ENCODE data around the gene CRB2. TPM values are rescaled to one million over a fixed set of nuclear protein-coding genes. Genes with fewer than 3 reads are reported as not detected.
A peak's percentile ranks its signal among the peaks of the same experiment; 100 is the strongest.

CRB2 gene
- total and polyA plus RNA-seq, 4 donors = 8.6 to 35.7 (median 13.9) TPM

DNA sequence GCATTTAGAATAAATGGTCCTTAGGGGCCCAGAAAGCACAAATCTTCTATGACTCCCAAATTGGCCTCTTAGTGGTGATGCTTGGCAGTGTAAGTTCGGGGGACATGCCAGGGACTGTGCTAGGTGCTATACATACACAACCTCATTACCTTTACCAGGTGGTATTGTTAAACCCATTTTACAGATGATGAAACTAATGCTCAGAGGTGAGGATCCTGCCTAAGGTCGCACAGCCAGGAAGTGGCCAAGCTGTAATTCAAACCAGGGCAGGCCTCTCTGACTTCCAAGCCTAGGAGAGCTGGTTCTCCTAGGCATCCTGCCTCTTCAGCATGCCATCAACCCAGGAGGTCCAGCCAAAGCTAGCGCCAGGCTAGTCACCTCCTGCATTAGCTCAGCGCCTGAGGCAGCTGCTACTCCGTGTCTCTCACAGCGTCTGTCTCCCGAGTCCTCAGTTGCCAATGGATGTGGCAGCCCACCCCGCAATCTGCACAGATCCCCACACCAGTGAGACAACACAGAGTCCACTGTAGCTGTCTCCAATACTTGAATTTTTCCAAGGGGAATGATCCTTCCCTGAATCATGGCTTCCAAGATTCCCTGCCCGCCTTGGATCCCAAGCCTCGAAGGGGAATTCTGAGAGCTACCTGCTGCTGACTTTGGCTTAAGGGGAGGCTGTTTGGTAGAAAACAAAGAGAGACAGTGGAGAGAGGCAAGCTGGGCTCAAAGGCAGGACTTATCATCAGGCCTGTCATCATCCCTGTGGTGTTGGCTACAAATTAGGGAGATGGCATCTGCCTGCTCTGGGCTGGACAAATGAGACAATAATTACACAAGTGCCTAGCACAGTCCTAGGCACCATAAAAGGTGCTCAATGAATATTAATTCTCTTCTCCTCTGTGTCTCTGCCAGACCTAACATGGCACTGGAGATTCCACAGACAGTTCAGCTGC, 52.6 kb downstream of the CRB2 start:
- no peaks in the 10 kb centered on the region for H3K9me3 ChIP-seq (ENCODE audit: control insufficient read depth, insufficient read depth, low read length)
- H3K36me3 ChIP-seq (ENCODE audit: control insufficient read depth, insufficient read depth, low read length) = peaks cover 11% of the 10 kb centered on the region
- H3K27ac ChIP-seq (ENCODE audit: low read depth, low read length) = no peak overlapping the region
- WGBS (ENCODE audit: insufficient coverage) = 76% methylated on average over 8 of the region's 10 CpGs
- DNase-seq (ENCODE audit: low read depth in 4 of 6, low spot score in 6 of 6) = peak in 2 of 6 donors; percentile 24 to 65
- no peak overlapping the region for H3K4me3 ChIP-seq (ENCODE audit: low read depth, low read length)
- H3K4me1 ChIP-seq (ENCODE audit: control insufficient read depth, insufficient read depth, low read length) = peaks cover 27% of the 10 kb centered on the region
- H3K27me3 ChIP-seq (ENCODE audit: control insufficient read depth, insufficient read depth, low read length) = no peaks in the 10 kb centered on the region

GRCh38 chr9:123410281-123410910, 54.4 kb downstream of the CRB2 start:
- H3K36me3 ChIP-seq (ENCODE audit: control insufficient read depth, insufficient read depth, low read length) = peaks cover 13% of the 10 kb centered on the region
- H3K27me3 ChIP-seq (ENCODE audit: control insufficient read depth, insufficient read depth, low read length) = no peaks in the 10 kb centered on the region
- no peak overlapping the region for H3K4me3 ChIP-seq (ENCODE audit: low read depth, low read length)
- peaks cover 32% of the 10 kb centered on the region for H3K4me1 ChIP-seq (ENCODE audit: control insufficient read depth, insufficient read depth, low read length)
- WGBS (ENCODE audit: insufficient coverage) = 92% methylated on average over 6 of the region's 12 CpGs
- no peak for DNase-seq (ENCODE audit: low read depth in 4 of 6, low spot score in 6 of 6)
- no peak overlapping the region for H3K27ac ChIP-seq (ENCODE audit: low read depth, low read length)
- no peaks in the 10 kb centered on the region for H3K9me3 ChIP-seq (ENCODE audit: control insufficient read depth, insufficient read depth, low read length)

DNA sequence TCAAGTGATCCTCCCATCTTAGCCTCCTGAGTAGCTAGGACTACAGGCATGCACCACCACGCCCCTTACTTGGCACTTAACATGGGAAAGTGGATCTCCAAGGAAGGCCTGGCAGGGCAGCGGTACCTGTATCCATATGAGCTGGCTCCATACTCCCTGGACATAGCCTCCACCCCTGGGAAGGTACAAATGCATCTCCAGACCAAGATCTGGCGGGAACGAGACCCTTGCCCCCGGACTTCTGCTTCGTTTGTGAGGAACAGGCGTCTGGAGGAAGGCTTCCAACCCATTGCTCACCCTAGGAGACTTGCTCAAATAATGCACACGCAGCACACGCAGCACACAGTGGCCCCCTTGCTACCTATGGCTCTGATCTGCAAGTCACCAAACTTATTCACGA, 55.2 kb downstream of the CRB2 start:
- Histone ChIP-seq H3K4me1 (ENCODE audit: control insufficient read depth, insufficient read depth, low read length) (peaks cover 32% of the 10 kb centered on the region), H3K36me3 (ENCODE audit: control insufficient read depth, insufficient read depth, low read length) (peaks cover 21% of the 10 kb centered on the region), H3K27me3 (ENCODE audit: control insufficient read depth, insufficient read depth, low read length) (no peaks in the 10 kb centered on the region), H3K27ac (ENCODE audit: low read depth, low read length) (no peak overlapping the region), H3K4me3 (ENCODE audit: low read depth, low read length) (no peak overlapping the region), H3K9me3 (ENCODE audit: control insufficient read depth, insufficient read depth, low read length) (no peaks in the 10 kb centered on the region)
- no peak for DNase-seq (ENCODE audit: low read depth in 4 of 6, low spot score in 6 of 6)
- WGBS (ENCODE audit: insufficient coverage) = 91% methylated on average over 10 of the region's 10 CpGs

- Histone ChIP-seq H3K27ac (ENCODE audit: low read depth, low read length) (no peak overlapping the region), H3K9me3 (ENCODE audit: control insufficient read depth, insufficient read depth, low read length) (no peaks in the 10 kb centered on the region), H3K27me3 (ENCODE audit: control insufficient read depth, insufficient read depth, low read length) (no peaks in the 10 kb centered on the region), H3K4me1 (ENCODE audit: control insufficient read depth, insufficient read depth, low read length) (peaks cover 28% of the 10 kb centered on the region), H3K4me3 (ENCODE audit: low read depth, low read length) (no peak overlapping the region), H3K36me3 (ENCODE audit: control insufficient read depth, insufficient read depth, low read length) (peaks cover 25% of the 10 kb centered on the region)
- DNase-seq (ENCODE audit: low read depth in 4 of 6, low spot score in 6 of 6) = no peak
- WGBS (ENCODE audit: insufficient coverage) = 93% methylated on average over 9 of the region's 11 CpGs
Observed at GRCh38 chr9:123411636-123412035, 55.6 kb downstream of the CRB2 start.

DNA sequence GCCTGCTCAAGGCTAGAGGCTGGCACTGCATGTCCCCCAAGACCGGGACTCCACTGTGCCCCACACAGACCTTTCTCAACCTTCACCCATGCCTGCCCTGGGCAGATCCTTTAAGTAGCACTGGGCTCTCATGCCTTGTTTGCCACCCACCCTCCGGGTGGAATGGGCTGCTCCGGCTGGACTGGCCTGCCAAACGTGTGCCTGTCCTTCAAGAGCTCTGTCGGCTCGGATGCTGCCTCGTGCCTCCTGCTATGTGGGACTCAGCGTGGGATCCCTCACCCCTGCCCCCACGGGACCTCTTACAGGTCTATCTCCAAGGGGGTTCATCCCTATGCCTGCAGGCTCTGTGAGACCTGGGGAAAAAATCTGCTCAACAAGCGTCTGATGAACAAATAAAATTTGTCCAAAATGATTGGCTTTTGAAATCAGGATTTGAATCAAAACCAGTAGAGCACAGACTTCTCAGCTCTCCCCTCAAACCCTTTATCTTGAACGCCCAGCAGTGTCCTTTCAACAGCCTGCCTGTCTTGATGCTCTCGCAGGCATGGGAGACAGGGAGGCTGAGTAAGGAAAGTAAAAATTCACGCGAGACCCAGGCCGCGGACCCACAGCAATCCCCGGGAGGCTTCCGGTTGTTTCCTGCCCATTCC, 56.3 kb downstream of the CRB2 start:
- H3K9me3 ChIP-seq (ENCODE audit: control insufficient read depth, insufficient read depth, low read length) = no peaks in the 10 kb centered on the region
- DNase-seq (ENCODE audit: low read depth in 4 of 6, low spot score in 6 of 6) = no peak

GRCh38 chr9:123414204-123414603, 58.2 kb downstream of the CRB2 start:
- WGBS (ENCODE audit: insufficient coverage) = 62% methylated on average over 6 of the region's 7 CpGs
- Histone ChIP-seq H3K27me3 (ENCODE audit: control insufficient read depth, insufficient read depth, low read length) (no peaks in the 10 kb centered on the region), H3K4me3 (ENCODE audit: low read depth, low read length) (no peak overlapping the region), H3K4me1 (ENCODE audit: control insufficient read depth, insufficient read depth, low read length) (peaks cover 6% of the 10 kb centered on the region), H3K36me3 (ENCODE audit: control insufficient read depth, insufficient read depth, low read length) (peaks cover 37% of the 10 kb centered on the region), H3K27ac (ENCODE audit: low read depth, low read length) (no peak overlapping the region), H3K9me3 (ENCODE audit: control insufficient read depth, insufficient read depth, low read length) (no peaks in the 10 kb centered on the region)
- DNase-seq (ENCODE audit: low read depth in 4 of 6, low spot score in 6 of 6) = no peak

More for the DNA sequence above, 56.3 kb downstream of the CRB2 start:
- Histone ChIP-seq H3K4me1 (ENCODE audit: control insufficient read depth, insufficient read depth, low read length) (peaks cover 22% of the 10 kb centered on the region), H3K4me3 (ENCODE audit: low read depth, low read length) (no peak overlapping the region), H3K36me3 (ENCODE audit: control insufficient read depth, insufficient read depth, low read length) (peaks cover 26% of the 10 kb centered on the region), H3K27me3 (ENCODE audit: control insufficient read depth, insufficient read depth, low read length) (no peaks in the 10 kb centered on the region), H3K27ac (ENCODE audit: low read depth, low read length) (no peak overlapping the region)
- 71% methylated on average over 14 of the region's 18 CpGs for WGBS (ENCODE audit: insufficient coverage)

- H3K4me1 ChIP-seq (ENCODE audit: control insufficient read depth, insufficient read depth, low read length) = peaks cover 13% of the 10 kb centered on the region
- no peak overlapping the region for H3K4me3 ChIP-seq (ENCODE audit: low read depth, low read length)
- 80% methylated on average over 20 of the region's 23 CpGs for WGBS (ENCODE audit: insufficient coverage)
- H3K27me3 ChIP-seq (ENCODE audit: control insufficient read depth, insufficient read depth, low read length) = no peaks in the 10 kb centered on the region
- H3K36me3 ChIP-seq (ENCODE audit: control insufficient read depth, insufficient read depth, low read length) = peaks cover 44% of the 10 kb centered on the region
- no peak overlapping the region for H3K27ac ChIP-seq (ENCODE audit: low read depth, low read length)
- H3K9me3 ChIP-seq (ENCODE audit: control insufficient read depth, insufficient read depth, low read length) = no peaks in the 10 kb centered on the region
- DNase-seq (ENCODE audit: low read depth in 4 of 6, low spot score in 6 of 6) = no peak
Observed at GRCh38 chr9:123414936-123415930, 59.2 kb downstream of the CRB2 start.

DNA sequence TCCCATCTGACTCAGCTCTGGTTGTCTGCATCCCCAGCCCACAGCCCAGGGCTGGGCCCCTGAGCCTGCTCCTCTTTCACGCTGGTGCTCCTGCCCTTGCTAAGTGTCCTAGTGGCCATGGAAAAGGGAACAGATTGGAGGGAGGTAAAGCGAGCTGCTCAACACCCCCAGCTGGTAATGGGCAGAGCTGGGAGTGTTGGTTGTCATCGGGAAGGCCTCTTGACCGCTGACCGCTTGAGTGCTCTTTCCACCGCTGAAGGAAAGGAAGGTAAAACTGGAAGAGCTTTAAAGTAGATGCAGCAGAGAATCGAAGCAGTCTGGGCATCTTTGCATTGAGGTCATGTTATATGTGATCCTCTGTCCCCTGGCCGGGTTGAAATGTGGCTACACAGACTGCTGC, 60.2 kb downstream of the CRB2 start:
- Histone ChIP-seq H3K27ac (ENCODE audit: low read depth, low read length) (no peak overlapping the region), H3K4me3 (ENCODE audit: low read depth, low read length) (no peak overlapping the region), H3K9me3 (ENCODE audit: control insufficient read depth, insufficient read depth, low read length) (no peaks in the 10 kb centered on the region), H3K36me3 (ENCODE audit: control insufficient read depth, insufficient read depth, low read length) (peaks cover 42% of the 10 kb centered on the region), H3K4me1 (ENCODE audit: control insufficient read depth, insufficient read depth, low read length) (peaks cover 15% of the 10 kb centered on the region), H3K27me3 (ENCODE audit: control insufficient read depth, insufficient read depth, low read length) (no peaks in the 10 kb centered on the region)
- 88% methylated on average over 8 of the region's 8 CpGs for WGBS (ENCODE audit: insufficient coverage)
- DNase-seq (ENCODE audit: low read depth in 4 of 6, low spot score in 6 of 6) = no peak

Measured in spinal cord (tissue), 10 donors.